Liver (tissue), 9 donors: ENCODE measurements around the gene PGC. TPM values are rescaled to one million over a fixed set of nuclear protein-coding genes. Genes with fewer than 3 reads are reported as not detected.

Experiments
- DNase-seq: peaks from one replicate; pipeline ENCODE4 v3.0.0-alpha.2; 2017; ENCODE audit warnings: low spot score
- H3K27ac ChIP-seq, 2 donors: one replicate each; pipeline ENCODE4 v1.7.0; 2013; ENCODE audit warnings: inconsistent platforms in 2 of 2, low read length in 2 of 2, control low read depth in 1 of 2, low read depth in 1 of 2, mild to moderate bottlenecking in 1 of 2
- H3K27me3 ChIP-seq, 4 donors: one replicate each; pipeline versions ENCODE4 v1.6.1 to v1.7.0; 2013; ENCODE audit warnings: low read length in 3 of 4, inconsistent platforms in 1 of 4, mild to moderate bottlenecking in 1 of 4, moderate library complexity in 1 of 4; ENCODE audit not compliant: control insufficient read depth in 4 of 4, insufficient read depth in 4 of 4
- H3K36me3 ChIP-seq, 4 donors: one replicate each; pipeline versions ENCODE4 v1.6.1 to v1.7.0; 2013; ENCODE audit warnings: low read length in 3 of 4, mild to moderate bottlenecking in 3 of 4, low read depth in 1 of 4, moderate library complexity in 1 of 4; ENCODE audit not compliant: control insufficient read depth in 4 of 4, insufficient read depth in 3 of 4
- H3K4me1 ChIP-seq, 4 donors: one replicate each; pipeline versions ENCODE4 v1.6.1 to v1.7.0; 2013; ENCODE audit warnings: low read length in 3 of 4, mild to moderate bottlenecking in 3 of 4, moderate library complexity in 1 of 4; ENCODE audit not compliant: control insufficient read depth in 4 of 4, insufficient read depth in 4 of 4
- H3K4me3 ChIP-seq, 3 donors: one replicate each; pipeline versions ENCODE4 v1.6.1 to v1.7.0; 2013; ENCODE audit warnings: low read length in 3 of 3, control low read depth in 1 of 3, low read depth in 1 of 3, mild to moderate bottlenecking in 1 of 3
- H3K9ac ChIP-seq, 2 donors: one replicate each; pipeline ENCODE4 v1.7.0; 2013; ENCODE audit warnings: low read length in 2 of 2, mild to moderate bottlenecking in 2 of 2, moderate library complexity in 2 of 2, control low read depth in 1 of 2, low read depth in 1 of 2
- H3K9me3 ChIP-seq, 4 donors: one replicate each; pipeline versions ENCODE4 v1.6.1 to v1.7.0; 2013; ENCODE audit warnings: low read length in 3 of 4; ENCODE audit not compliant: control insufficient read depth in 4 of 4
- CTCF ChIP-seq: fragments of 150-350 bp; IDR thresholded peaks from 2 replicates; pipeline ENCODE4 v1.5.1; 2017; ENCODE audit warnings: improper control_type of control experiment, low read depth, low read length; ENCODE audit not compliant: missing input control
- EGR1 ChIP-seq, 2 donors: IDR thresholded peaks; 2 replicates each; pipeline ENCODE4 v1.6.1; 2016 to 2018; ENCODE audit warnings: antibody characterized with exemption in 2 of 2, low read depth in 2 of 2
- FOXA1 ChIP-seq: IDR thresholded peaks from 2 replicates; pipeline ENCODE4 v1.6.1; 2016; ENCODE audit warnings: antibody characterized with exemption
- FOXA2 ChIP-seq: IDR thresholded peaks from 2 replicates; pipeline ENCODE4 v1.6.1; 2016; ENCODE audit warnings: antibody characterized with exemption
- GABPA ChIP-seq, 2 donors: IDR thresholded peaks in 1 of 2; conservative IDR thresholded peaks in 1 of 2; 2 replicates each; pipeline ENCODE4 v1.6.1; 2016; ENCODE audit warnings: antibody characterized with exemption in 2 of 2, mild to moderate bottlenecking in 1 of 2, moderate library complexity in 1 of 2
- HNF4A ChIP-seq, 2 donors: conservative IDR thresholded peaks; 2 replicates each; pipeline ENCODE4 v1.6.1; 2016; ENCODE audit warnings: antibody characterized with exemption in 2 of 2, mild to moderate bottlenecking in 2 of 2
- HNF4G ChIP-seq: IDR thresholded peaks from 2 replicates; pipeline ENCODE4 v1.6.1; 2016; ENCODE audit warnings: antibody characterized with exemption
- JUND ChIP-seq, 2 donors: IDR thresholded peaks; 2 replicates each; pipeline ENCODE4 v1.6.1; 2016; ENCODE audit warnings: antibody characterized with exemption in 2 of 2
- NR2F2 ChIP-seq: IDR thresholded peaks from 2 replicates; pipeline ENCODE4 v1.6.1; 2016; ENCODE audit warnings: antibody characterized with exemption
- RAD21 ChIP-seq, 2 donors: IDR thresholded peaks; 2 replicates each; pipeline ENCODE4 v1.6.1; 2016; ENCODE audit warnings: antibody characterized with exemption in 2 of 2, mild to moderate bottlenecking in 2 of 2
- REST ChIP-seq: IDR thresholded peaks from 2 replicates; pipeline ENCODE4 v1.6.1; 2016; ENCODE audit warnings: antibody characterized with exemption, mild to moderate bottlenecking
- RXRA ChIP-seq, 2 donors: IDR thresholded peaks; 2 replicates each; pipeline ENCODE4 v1.6.1; 2017 to 2018; ENCODE audit warnings: antibody characterized with exemption in 2 of 2, mild to moderate bottlenecking in 1 of 2
- SP1 ChIP-seq: IDR thresholded peaks from 2 replicates; pipeline ENCODE4 v1.6.1; 2018; ENCODE audit warnings: antibody characterized with exemption, mild to moderate bottlenecking
- TAF1 ChIP-seq: conservative IDR thresholded peaks from 2 replicates; pipeline ENCODE4 v1.6.1; 2016; ENCODE audit warnings: antibody characterized with exemption, mild to moderate bottlenecking
- YY1 ChIP-seq: IDR thresholded peaks from 2 replicates; pipeline ENCODE4 v1.6.1; 2016; ENCODE audit warnings: antibody characterized with exemption, mild to moderate bottlenecking
- WGBS: extraction: QIAGEN DNeasy Blood & Tissue Kit; methylation state at CpG from one replicate; pipeline ENCODE4 v1.1.7; 2013; 5-methylcytosine and 5-hydroxymethylcytosine counted together
- polyA plus RNA-seq, 2 donors: library from polyadenylated mRNA; stranded (reverse) in 1 of 2; unstranded in 1 of 2; fragments of 200-250 nt in 1 of 2; fragments of >200 nt in 1 of 2; fragmentation: Nextera tagmentation in 1 of 2; extraction: Ambion mirVana in 1 of 2; gene quantifications; one replicate each; pipeline versions ENCODE4 v1.2.1 to v1.2.3, GENCODE V29; 2013 to 2015
- total RNA-seq, 2 donors: library from RNA; depleted of rRNA; stranded (reverse); fragments of >200 nt; gene quantifications; one replicate each; pipeline ENCODE4 v1.2.3, GENCODE V29; 2014
- TF ChIP-seq, protein P1 (sequence below): IDR thresholded peaks from 2 replicates; pipeline ENCODE4 v1.6.1; 2016; ENCODE audit warnings: antibody characterized with exemption
- TF ChIP-seq, protein P2 (sequence below): IDR thresholded peaks from 2 replicates; pipeline ENCODE4 v1.6.1; 2016; ENCODE audit warnings: antibody characterized with exemption
- donor health status: healthy.
- donor health status: healthy.
- donor health status: healthy.
- donor health status: healthy.
- donor health status: healthy.

PGC gene
- total and polyA plus RNA-seq, 4 donors, result 0.05 to 0.18 TPM; not detected in 2

DNA sequence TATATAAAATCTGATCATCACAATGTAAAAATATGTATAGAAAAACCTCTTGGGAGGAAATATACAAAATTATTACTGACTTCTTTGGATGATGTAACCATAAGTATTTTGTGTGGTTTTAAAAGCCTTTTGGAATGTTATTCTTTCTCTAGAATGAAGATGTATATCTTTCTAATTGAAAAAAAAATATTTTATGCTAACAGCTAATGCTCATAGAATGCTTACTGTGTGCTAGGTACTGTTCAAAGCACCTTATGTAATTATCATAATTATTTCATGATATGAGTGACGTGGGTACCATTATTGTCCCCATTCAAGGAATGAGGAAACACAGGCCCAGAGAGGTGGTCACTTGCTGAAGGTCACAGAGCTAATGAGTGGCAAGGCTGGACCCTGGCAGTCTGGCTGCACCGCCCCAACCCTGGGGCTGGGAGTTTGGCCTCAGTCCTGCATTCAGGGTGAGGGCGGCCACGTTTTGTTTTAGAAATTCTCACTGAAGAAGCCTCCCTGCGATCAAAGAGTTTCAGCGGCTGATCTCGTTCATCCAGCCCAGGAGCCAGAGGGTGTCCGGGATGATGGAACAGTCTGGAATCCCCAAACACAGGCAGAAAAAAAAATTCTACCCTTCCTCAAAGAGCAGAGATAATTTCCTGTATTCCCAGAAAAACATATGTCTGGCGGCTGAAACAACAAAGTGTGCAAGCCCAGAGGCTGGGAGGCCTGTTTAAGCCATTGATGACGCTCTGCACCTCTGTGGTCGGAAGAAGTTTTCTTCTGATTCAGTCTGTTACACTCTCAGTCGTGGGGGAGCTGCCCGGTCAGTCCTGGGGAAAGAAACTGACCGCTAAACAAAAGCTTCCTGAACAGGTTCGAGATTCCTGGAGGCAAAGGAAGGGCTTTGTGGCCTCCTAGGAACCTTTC, 49.1 kb downstream of the PGC start:
- Histone ChIP-seq H3K9me3 (no peaks in the 10 kb centered on the region), H3K27ac (no peak overlapping the region), H3K9ac (no peak overlapping the region), H3K36me3 (no peaks in the 10 kb centered on the region), H3K4me1 (no peaks in the 10 kb centered on the region), H3K27me3 (no peaks in the 10 kb centered on the region), H3K4me3 (no peak overlapping the region)
- TF ChIP-seq JUND (IDR thresholded peaks at IDR 0.05) (no peak), EGR1 (IDR thresholded peaks at IDR 0.05; ENCODE audit: low read depth in 2 of 2) (no peak)
- DNase-seq, result no peak
- 84% methylated on average over 15 of the region's 15 CpGs for WGBS

DNA sequence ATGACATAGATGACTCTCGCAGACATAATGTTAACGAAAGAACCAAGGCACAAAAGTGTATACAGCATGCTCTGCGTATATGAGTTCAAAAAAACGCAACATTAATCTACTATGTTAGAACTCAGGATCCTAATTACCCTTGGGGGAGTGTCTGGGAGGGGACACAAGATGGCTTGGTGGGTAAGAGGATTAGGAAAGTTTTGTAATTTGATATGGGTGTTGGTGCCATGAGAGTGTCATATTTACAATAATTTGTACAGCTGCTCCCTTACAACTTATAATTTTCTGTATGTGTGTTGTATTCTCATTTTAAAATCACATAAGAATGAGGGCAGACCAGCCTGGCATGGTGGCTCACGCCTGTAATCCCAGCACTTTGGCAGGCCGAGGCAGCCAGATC, 50.4 kb downstream of the PGC start:
- Histone ChIP-seq H3K9ac (no peak overlapping the region), H3K36me3 (no peaks in the 10 kb centered on the region), H3K27me3 (no peaks in the 10 kb centered on the region), H3K27ac (no peak overlapping the region), H3K4me1 (no peaks in the 10 kb centered on the region), H3K4me3 (no peak overlapping the region), H3K9me3 (no peaks in the 10 kb centered on the region)
- TF ChIP-seq SP1 (no peak), RXRA (IDR thresholded peaks at IDR 0.05) (no peak), EGR1 (IDR thresholded peaks at IDR 0.05; ENCODE audit: low read depth in 2 of 2) (no peak), GABPA (IDR thresholded peaks at IDR 0.05 in 1 of 2, conservative IDR thresholded peaks at IDR 0.05 in 1 of 2) (no peak), HNF4G (no peak), JUND (IDR thresholded peaks at IDR 0.05) (no peak), HNF4A (conservative IDR thresholded peaks at IDR 0.05) (no peak), RAD21 (IDR thresholded peaks at IDR 0.05) (no peak), NR2F2 (no peak), YY1 (no peak), CTCF (no peak), FOXA1 (no peak)
- TF ChIP-seq, protein P1, sequence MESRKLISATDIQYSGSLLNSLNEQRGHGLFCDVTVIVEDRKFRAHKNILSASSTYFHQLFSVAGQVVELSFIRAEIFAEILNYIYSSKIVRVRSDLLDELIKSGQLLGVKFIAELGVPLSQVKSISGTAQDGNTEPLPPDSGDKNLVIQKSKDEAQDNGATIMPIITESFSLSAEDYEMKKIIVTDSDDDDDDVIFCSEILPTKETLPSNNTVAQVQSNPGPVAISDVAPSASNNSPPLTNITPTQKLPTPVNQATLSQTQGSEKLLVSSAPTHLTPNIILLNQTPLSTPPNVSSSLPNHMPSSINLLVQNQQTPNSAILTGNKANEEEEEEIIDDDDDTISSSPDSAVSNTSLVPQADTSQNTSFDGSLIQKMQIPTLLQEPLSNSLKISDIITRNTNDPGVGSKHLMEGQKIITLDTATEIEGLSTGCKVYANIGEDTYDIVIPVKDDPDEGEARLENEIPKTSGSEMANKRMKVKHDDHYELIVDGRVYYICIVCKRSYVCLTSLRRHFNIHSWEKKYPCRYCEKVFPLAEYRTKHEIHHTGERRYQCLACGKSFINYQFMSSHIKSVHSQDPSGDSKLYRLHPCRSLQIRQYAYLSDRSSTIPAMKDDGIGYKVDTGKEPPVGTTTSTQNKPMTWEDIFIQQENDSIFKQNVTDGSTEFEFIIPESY, result no peak
- TF ChIP-seq, protein P2, sequence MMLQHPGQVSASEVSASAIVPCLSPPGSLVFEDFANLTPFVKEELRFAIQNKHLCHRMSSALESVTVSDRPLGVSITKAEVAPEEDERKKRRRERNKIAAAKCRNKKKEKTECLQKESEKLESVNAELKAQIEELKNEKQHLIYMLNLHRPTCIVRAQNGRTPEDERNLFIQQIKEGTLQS, result no peak
- DNase-seq, result no peak
- 97% methylated on average over 6 of the region's 6 CpGs for WGBS

GRCh38 chr6:41695825-41696224, 51.4 kb downstream of the PGC start:
- Histone ChIP-seq H3K9ac (no peak overlapping the region), H3K4me1 (no peaks in the 10 kb centered on the region), H3K4me3 (no peak overlapping the region), H3K27ac (no peak overlapping the region), H3K27me3 (no peaks in the 10 kb centered on the region), H3K36me3 (peaks cover 0 to 3% (median 0%) of the 10 kb centered on the region in 4 donors), H3K9me3 (no peaks in the 10 kb centered on the region)
- TF ChIP-seq TAF1 (no peak), YY1 (no peak), GABPA (IDR thresholded peaks at IDR 0.05 in 1 of 2, conservative IDR thresholded peaks at IDR 0.05 in 1 of 2) (no peak), HNF4G (no peak), REST (no peak), RXRA (IDR thresholded peaks at IDR 0.05) (no peak), FOXA2 (no peak)
- TF ChIP-seq, protein P1, result no peak
- TF ChIP-seq, protein P2, result no peak
- 91% methylated on average over 6 of the region's 6 CpGs for WGBS
- no peak for DNase-seq
